CD4-positive, alpha-beta T cell (primary cell): ENCODE measurements around the gene MLIP. TPM values are rescaled to one million over a fixed set of nuclear protein-coding genes. Genes with fewer than 3 reads are reported as not detected.

Experiments used
- ATAC-seq: fragments of 200-7000 bp; cut with Tn5 transposase; one replicate; pipeline ENCODE4 v1.10.0; 2022; ENCODE audit warnings: mild to moderate bottlenecking; ENCODE audit not compliant: poor library complexity
- CTCF ChIA-PET: fragments of 350-600 bp; sonication (Branson Sonifier 250); formaldehyde crosslinking; loops from one replicate; lab custom pipeline; 2021; ENCODE audit warnings: antibody characterized with exemption, inconsistent platforms; lab: Charles Lee
- POLR2A ChIA-PET: fragments of 350-600 bp; sonication (Branson Sonifier 250); formaldehyde crosslinking; loops from one replicate; lab custom pipeline; 2021; ENCODE audit warnings: antibody characterized with exemption, inconsistent platforms; lab: Charles Lee
- DNase-seq, 14 experiments: peaks; one replicate each; pipeline ENCODE4 v3.0.0-alpha.2; 2013 to 2020; ENCODE audit warnings: mixed read lengths in 2 of 14
- H3K27ac ChIP-seq, 2 donors: one replicate each; pipeline versions ENCODE4 v1.5.1 to v1.7.0; 2013; ENCODE audit warnings: low read length in 2 of 2, low read depth in 1 of 2, mild to moderate bottlenecking in 1 of 2
- H3K27me3 ChIP-seq, 2 experiments: 1 replicate in 1 of 2; 2 replicates in 1 of 2; pipeline versions ENCODE4 v1.6.1 to v1.7.0; 2013; ENCODE audit warnings: low read length in 2 of 2, control low read depth in 1 of 2, mild to moderate bottlenecking in 1 of 2, moderate library complexity in 1 of 2; ENCODE audit not compliant: insufficient read depth in 2 of 2, control insufficient read depth in 1 of 2
- H3K36me3 ChIP-seq: one replicate; pipeline ENCODE4 v1.6.1; 2013; ENCODE audit warnings: low read length, control low read depth; ENCODE audit not compliant: insufficient read depth
- H3K4me1 ChIP-seq: one replicate; pipeline ENCODE4 v1.6.1; 2013; ENCODE audit warnings: low read length, control low read depth; ENCODE audit not compliant: insufficient read depth
- H3K4me3 ChIP-seq: one replicate; pipeline ENCODE4 v1.5.1; 2013; ENCODE audit warnings: mild to moderate bottlenecking, low read length, moderate library complexity
- H3K9me3 ChIP-seq, 2 experiments: 1 replicate in 1 of 2; 2 replicates in 1 of 2; pipeline versions ENCODE4 v1.6.1 to v1.7.0; 2013; ENCODE audit warnings: low read length in 2 of 2, mild to moderate bottlenecking in 2 of 2, control low read depth in 1 of 2, moderate library complexity in 1 of 2; ENCODE audit not compliant: control insufficient read depth in 1 of 2, insufficient read depth in 1 of 2
- H3K27ac Mint-ChIP-seq: one replicate; pipeline ENCODE4 v1.8.0; 2020; ENCODE audit warnings: mixed read lengths
- H3K27me3 Mint-ChIP-seq: one replicate; pipeline ENCODE4 v1.8.0; 2021; ENCODE audit warnings: mixed read lengths
- H3K36me3 Mint-ChIP-seq: one replicate; pipeline ENCODE4 v1.8.0; 2021; ENCODE audit warnings: low read depth, mixed read lengths
- H3K4me1 Mint-ChIP-seq: one replicate; pipeline ENCODE4 v1.8.0; 2021; ENCODE audit warnings: low read depth, mixed read lengths
- H3K4me3 Mint-ChIP-seq: one replicate; pipeline ENCODE4 v1.8.0; 2020; ENCODE audit warnings: mild to moderate bottlenecking, mixed read lengths
- H3K9me3 Mint-ChIP-seq: one replicate; pipeline ENCODE4 v1.8.0; 2020; ENCODE audit warnings: mixed read lengths
- CTCF ChIP-seq: fragments of 200-600 bp; IDR thresholded peaks from one replicate; pipeline ENCODE4 v1.8.0; 2022; ENCODE audit warnings: antibody characterized with exemption, mild to moderate bottlenecking
- intact Hi-C, 2 experiments: fragments of 100-400 bp; cut with DNase I in 1 of 2; cut with micrococcal nuclease in 1 of 2; formaldehyde crosslinking; loops; one replicate each; pipeline versions ENCODE4 v1.15.1 to v1.9.0; 2023 to 2025; cut with DNase I, micrococcal nuclease
- total RNA-seq, 174 experiments: library from RNA in 2 of 174; stranded (reverse) in 2 of 174; gene quantifications; one replicate each; pipeline ENCODE4 v1.2.3 and lab custom pipeline; 2021 to 2026

Gene MLIP
- total RNA-seq, 2 experiments from 2014 or later = not detected

- H3K27me3 Mint-ChIP-seq = no peaks in the 10 kb centered on the region
- H3K36me3 Mint-ChIP-seq = no peaks in the 10 kb centered on the region
- H3K9me3 Mint-ChIP-seq = no peaks in the 10 kb centered on the region
- H3K4me1 Mint-ChIP-seq = no peaks in the 10 kb centered on the region
- intact Hi-C loops = no loop called here
- Histone ChIP-seq H3K36me3 (no peaks in the 10 kb centered on the region), H3K4me1 (no peaks in the 10 kb centered on the region), H3K27ac (no peak overlapping the region), H3K4me3 (no peak overlapping the region), H3K9me3 (no peaks in the 10 kb centered on the region), H3K27me3 (no peaks in the 10 kb centered on the region)
- ChIA-PET POLR2A (no interaction called here), CTCF (no interaction called here)
- no peak for TF ChIP-seq CTCF
- DNase-seq (no peak), ATAC-seq (no peak)
- H3K4me3 Mint-ChIP-seq = no peak overlapping the region
- no peak overlapping the region for H3K27ac Mint-ChIP-seq
Measured at GRCh38 chr6:54260025-54260424, 148.8 kb downstream of the MLIP start.

- no peak overlapping the region for H3K4me3 Mint-ChIP-seq
- no peaks in the 10 kb centered on the region for H3K27me3 Mint-ChIP-seq
- no peaks in the 10 kb centered on the region for H3K36me3 Mint-ChIP-seq
- intact Hi-C loops = no loop called here
- no peaks in the 10 kb centered on the region for H3K36me3 ChIP-seq
- H3K9me3 ChIP-seq = no peaks in the 10 kb centered on the region
- H3K9me3 Mint-ChIP-seq = no peaks in the 10 kb centered on the region
- no peak overlapping the region for H3K4me3 ChIP-seq
- H3K27ac ChIP-seq = no peak overlapping the region
- no peaks in the 10 kb centered on the region for H3K4me1 Mint-ChIP-seq
- ChIA-PET POLR2A (no interaction called here), CTCF (no interaction called here)
- no peak for ATAC-seq
- H3K27me3 ChIP-seq = no peaks in the 10 kb centered on the region
- TF ChIP-seq CTCF = no peak
- no peak overlapping the region for H3K27ac Mint-ChIP-seq
- no peaks in the 10 kb centered on the region for H3K4me1 ChIP-seq
- no peak for DNase-seq
Measured at GRCh38 chr6:54262499-54262898, 151.3 kb downstream of the MLIP start.

- no peaks in the 10 kb centered on the region for H3K27me3 Mint-ChIP-seq
- POLR2A ChIA-PET = no interaction called here
Measured at GRCh38 chr6:54262971-54263370, 151.7 kb downstream of the MLIP start.

More at GRCh38 chr6:54262971-54263370, 151.7 kb downstream of the MLIP start:
- no peak overlapping the region for H3K4me3 Mint-ChIP-seq
- no peak overlapping the region for H3K4me3 ChIP-seq
- no peaks in the 10 kb centered on the region for H3K9me3 Mint-ChIP-seq
- H3K27me3 ChIP-seq = no peaks in the 10 kb centered on the region
- no peak overlapping the region for H3K27ac ChIP-seq
- no peak overlapping the region for H3K27ac Mint-ChIP-seq
- no peaks in the 10 kb centered on the region for H3K9me3 ChIP-seq
- no peaks in the 10 kb centered on the region for H3K4me1 Mint-ChIP-seq
- DNase-seq (no peak), ATAC-seq (no peak)
- no peak for TF ChIP-seq CTCF
- intact Hi-C loops = no loop called here
- CTCF ChIA-PET = no interaction called here
- no peaks in the 10 kb centered on the region for H3K4me1 ChIP-seq
- no peaks in the 10 kb centered on the region for H3K36me3 ChIP-seq
- no peaks in the 10 kb centered on the region for H3K36me3 Mint-ChIP-seq
